Neuron (in vitro differentiated cells): ENCODE measurements around the gene CHMP1A.

Experiments used
- H2AFZ ChIP-seq: one replicate; pipeline ENCODE4 v1.6.1; 2013; ENCODE audit warnings: low read depth, mild to moderate bottlenecking, inconsistent platforms, low read length, moderate library complexity
- H3K27me3 ChIP-seq: one replicate; pipeline ENCODE4 v1.6.1; 2013; ENCODE audit warnings: low read length; ENCODE audit not compliant: insufficient read depth
- H3K36me3 ChIP-seq: one replicate; pipeline ENCODE4 v1.6.1; 2013; ENCODE audit warnings: low read length; ENCODE audit not compliant: insufficient read depth
- H3K4me1 ChIP-seq: one replicate; pipeline ENCODE4 v1.6.1; 2013; ENCODE audit warnings: low read length; ENCODE audit not compliant: insufficient read depth
- H3K4me3 ChIP-seq: 2 replicates; pipeline ENCODE4 v1.5.1; 2013; ENCODE audit warnings: mild to moderate bottlenecking, low read length, moderate library complexity
- H3K9me3 ChIP-seq: one replicate; pipeline ENCODE4 v1.6.1; 2013; ENCODE audit warnings: low read length

Gene CHMP1A

DNA sequence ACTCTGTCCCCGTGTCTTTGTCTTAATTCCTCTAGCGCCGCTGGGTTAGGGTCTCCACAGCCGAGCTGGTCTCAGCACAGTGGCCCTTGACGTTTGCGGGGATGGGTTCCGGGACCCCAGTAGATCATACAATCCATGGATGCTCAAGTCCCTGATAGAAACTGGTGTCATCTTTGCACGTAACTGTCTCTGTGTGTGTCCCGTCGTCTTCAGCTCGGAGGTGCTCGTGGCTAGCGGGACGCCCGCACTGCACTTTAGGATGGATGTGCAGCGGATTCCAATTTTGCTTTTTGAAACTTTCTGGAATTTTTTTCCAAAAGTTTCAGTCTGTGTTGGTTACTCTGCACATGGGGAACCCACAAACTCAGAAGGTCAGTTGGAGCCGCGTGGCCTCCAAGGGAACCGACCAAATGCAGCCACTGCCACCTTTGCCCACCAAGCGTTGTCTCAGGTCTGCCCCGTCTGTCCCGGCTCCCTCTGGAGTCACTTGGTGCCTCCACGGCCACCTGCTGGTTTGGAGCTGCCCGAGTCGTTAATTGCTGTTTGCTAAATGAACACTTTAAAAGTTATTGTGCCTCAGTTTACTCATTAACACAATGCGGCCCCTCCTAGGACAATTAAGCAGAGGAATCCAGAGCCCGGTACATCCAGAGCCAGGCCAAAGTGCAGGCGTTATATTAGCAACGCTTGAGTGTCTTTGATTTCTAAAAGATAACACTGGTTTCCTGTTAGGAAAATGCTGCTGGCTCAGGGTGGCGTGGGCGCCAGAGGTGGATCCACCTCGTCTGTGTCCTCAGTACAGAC, 49.4 kb downstream of the CHMP1A start:
- H2AFZ ChIP-seq: no peak overlapping the region

DNA sequence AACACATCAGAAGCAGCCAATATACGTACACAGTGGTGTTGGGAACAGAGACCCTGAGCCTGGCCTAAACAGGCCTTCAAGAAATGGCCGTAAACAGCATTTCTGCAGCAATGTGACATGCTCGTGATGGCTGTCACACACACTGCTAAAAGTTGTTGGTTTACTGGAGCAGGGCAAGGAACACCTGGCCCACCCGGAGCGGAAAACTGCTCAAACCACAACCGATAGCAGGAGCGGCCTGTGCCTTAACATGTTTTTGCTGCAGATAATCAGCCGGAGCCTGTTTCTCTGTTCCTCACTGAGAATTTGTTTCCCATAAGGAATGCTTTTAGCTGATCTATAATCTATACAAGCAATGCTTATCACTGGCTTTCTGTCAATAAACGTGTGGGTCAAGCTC, 50.1 kb downstream of the CHMP1A start:
- H2AFZ ChIP-seq: no peak overlapping the region
- H3K4me3 ChIP-seq: no peak overlapping the region
- no peaks in the 10 kb centered on the region for H3K36me3 ChIP-seq
- no peaks in the 10 kb centered on the region for H3K27me3 ChIP-seq
- no peaks in the 10 kb centered on the region for H3K9me3 ChIP-seq
- H3K4me1 ChIP-seq: peaks cover 8% of the 10 kb centered on the region

More for the DNA sequence above, 49.4 kb downstream of the CHMP1A start:
- Histone ChIP-seq H3K4me1 (peaks cover 5% of the 10 kb centered on the region), H3K27me3 (no peaks in the 10 kb centered on the region), H3K36me3 (no peaks in the 10 kb centered on the region), H3K9me3 (no peaks in the 10 kb centered on the region), H3K4me3 (no peak overlapping the region)

DNA sequence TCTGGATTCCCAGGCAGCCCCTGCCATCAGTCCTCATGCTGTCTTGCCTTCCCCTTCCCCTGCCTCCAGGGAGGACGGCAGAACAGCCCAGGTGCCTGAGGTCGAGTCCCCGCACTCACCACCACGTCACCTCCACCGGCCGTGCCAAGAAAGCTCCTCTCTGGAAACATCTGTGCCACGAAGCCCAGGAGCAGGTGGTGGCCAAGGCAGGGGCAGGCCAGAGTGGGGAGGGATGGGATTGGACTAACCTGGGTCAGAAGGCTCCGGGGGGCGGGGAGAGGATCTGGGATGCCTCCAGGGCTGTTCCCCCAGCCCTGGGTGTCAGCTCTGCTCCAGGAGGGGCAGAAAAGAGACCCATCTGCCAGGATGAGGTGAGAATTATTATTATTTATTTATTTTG, 51.5 kb downstream of the CHMP1A start:
- Histone ChIP-seq H3K4me3 (no peak overlapping the region), H3K4me1 (peaks cover 15% of the 10 kb centered on the region), H3K36me3 (no peaks in the 10 kb centered on the region), H2AFZ (no peak overlapping the region), H3K9me3 (no peaks in the 10 kb centered on the region), H3K27me3 (no peaks in the 10 kb centered on the region)

DNA sequence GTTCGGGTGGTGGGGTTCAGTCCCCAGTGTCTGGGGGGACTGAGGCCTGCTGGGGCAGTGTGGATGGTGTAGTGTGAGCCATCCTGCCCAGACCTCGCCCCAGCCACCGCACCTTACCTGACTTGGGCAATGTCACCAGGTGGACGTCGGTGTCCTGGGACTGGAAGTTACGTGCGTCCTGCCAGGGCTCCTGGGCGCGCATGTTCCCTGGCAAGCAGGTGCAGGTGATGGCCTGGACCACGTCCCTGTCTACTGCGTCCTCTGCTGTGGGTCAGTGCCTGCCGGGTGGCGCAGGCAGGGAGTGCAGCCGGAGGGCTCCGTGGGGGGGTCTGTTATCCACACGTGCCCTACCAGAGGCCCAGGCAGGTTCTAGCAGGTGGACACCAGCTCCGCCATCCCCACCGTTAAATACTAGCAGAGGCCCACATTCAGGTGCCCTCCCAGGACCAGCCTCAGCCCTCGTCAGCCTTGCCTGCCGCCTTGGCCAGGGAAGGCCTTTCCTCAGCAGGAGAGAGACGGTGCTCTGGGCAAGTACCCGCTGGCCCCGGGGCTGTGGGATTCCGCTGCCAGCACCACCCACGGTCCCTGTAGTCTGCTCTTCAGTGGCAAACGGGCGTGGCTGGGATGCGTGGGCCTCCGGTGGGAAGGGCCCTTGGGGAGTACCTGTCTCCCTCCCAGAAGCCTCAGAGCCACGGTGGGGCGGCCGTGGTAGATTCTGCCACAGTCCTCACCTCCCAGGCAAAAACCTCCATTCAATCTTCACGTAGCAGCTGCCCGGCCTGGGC, 52.1 kb downstream of the CHMP1A start:
- Histone ChIP-seq H3K27me3 (no peaks in the 10 kb centered on the region), H3K4me1 (peaks cover 15% of the 10 kb centered on the region)

DNA sequence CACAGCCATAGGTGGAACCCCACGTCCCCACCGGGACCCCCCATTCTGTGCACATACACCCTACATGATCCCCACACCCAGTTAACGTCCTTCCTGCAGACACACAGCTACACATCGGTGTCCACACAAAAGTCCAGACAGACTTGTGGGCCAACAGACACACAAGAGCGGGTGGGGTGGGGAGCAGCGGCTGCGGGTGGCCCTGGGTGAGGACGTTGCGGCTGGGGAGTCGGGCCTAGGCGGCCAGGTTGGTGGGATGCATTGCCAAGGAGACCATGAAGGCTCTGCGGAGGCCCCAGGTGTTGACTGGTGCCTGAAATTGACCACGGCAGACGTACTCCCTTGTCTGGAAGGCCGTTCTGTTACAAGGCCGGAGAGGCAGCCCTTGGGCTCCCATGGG, 52.7 kb downstream of the CHMP1A start:
- no peak overlapping the region for H3K4me3 ChIP-seq
- no peaks in the 10 kb centered on the region for H3K36me3 ChIP-seq
- H3K9me3 ChIP-seq: no peaks in the 10 kb centered on the region
- H3K4me1 ChIP-seq: peaks cover 20% of the 10 kb centered on the region
- no peak overlapping the region for H2AFZ ChIP-seq
- no peaks in the 10 kb centered on the region for H3K27me3 ChIP-seq

More for the DNA sequence above, 52.1 kb downstream of the CHMP1A start:
- Histone ChIP-seq H2AFZ (no peak overlapping the region), H3K9me3 (no peaks in the 10 kb centered on the region), H3K4me3 (no peak overlapping the region), H3K36me3 (no peaks in the 10 kb centered on the region)

DNA sequence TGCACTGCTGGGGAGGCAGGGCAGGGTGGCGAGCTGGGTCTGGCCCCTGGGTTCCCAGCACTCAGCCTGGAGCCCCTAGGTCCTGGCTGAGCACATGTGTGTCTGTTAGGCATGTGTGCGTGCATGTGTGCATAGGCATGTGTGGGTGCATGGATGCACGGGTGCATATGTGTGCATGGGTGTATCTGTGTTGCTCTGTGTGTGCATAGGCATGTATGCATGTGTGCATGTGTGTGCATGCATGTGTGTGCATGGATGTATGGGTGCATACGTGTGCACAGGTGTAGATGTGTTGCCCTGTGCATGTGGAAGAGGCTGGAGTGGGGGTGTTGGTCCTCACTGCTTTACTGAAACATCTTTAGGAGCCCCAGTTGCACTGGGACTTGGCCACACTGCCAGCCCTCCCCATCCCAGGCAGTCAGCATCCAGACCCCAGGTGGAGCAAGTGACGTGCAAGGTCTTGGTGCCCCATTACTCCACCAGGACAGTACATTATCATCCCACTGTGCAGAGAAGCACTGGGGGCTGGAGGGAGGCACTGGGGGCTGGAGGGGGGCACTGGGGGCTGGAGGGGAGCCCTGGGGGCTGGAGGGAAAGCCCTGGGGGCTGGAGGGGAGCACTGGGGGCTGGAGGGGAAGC, 54.4 kb downstream of the CHMP1A start:
- Histone ChIP-seq H3K27me3 (no peaks in the 10 kb centered on the region), H3K4me1 (peaks cover 30% of the 10 kb centered on the region), H2AFZ (no peak overlapping the region), H3K9me3 (no peaks in the 10 kb centered on the region), H3K36me3 (no peaks in the 10 kb centered on the region), H3K4me3 (no peak overlapping the region)

DNA sequence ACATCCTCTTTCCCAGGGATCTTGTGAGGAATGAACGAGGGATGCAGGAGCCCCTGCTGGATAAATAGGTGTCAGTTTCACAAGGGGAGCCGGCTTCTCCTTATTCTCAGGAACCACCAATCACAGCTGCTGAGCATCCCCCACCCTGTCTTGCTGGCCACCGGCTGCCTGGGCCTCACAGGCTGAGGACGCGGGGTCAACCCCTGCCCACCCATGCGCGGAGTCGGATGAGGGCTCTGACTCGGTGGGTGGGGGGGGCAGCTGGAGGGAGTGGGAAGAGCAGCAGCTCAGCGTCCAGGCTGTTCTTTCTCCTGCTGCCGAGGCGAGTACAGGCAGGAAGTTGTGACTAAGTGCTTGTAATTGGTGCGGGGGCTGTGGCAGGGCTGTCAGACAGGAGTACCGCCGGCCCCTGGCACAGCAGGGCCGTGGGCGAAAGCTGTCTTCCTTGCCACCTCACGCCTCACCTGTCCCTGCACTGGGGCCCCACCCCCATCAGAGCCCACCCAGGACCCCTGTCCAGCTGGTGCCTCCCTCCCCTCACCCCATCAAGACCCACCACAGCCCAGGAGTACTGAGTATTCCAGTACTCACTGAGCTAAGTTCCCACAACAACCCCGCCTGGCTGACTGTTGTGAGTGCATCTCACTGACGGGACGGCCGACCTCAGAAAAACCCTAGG, 55.1 kb downstream of the CHMP1A start:
- Histone ChIP-seq H3K9me3 (no peaks in the 10 kb centered on the region), H3K36me3 (no peaks in the 10 kb centered on the region), H2AFZ (no peak overlapping the region), H3K27me3 (no peaks in the 10 kb centered on the region), H3K4me1 (peaks cover 30% of the 10 kb centered on the region), H3K4me3 (no peak overlapping the region)

DNA sequence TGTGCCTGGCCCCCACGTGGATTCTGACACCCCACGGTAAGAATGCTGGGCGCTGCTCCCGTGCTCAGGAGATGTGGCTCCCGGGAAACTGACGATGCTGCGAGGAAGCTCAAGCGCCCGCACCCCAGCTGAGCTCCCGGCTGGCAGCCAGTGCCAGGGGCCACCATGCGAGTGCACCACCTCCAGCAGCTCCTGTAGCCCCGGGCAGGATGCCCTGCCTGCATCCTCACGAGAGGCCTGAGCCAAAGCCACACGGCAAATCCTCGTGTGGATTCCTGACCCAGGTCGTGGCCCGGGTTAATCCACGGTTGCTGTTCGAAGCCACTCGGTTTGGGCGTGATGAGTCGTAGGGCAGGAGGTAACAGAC, 55.6 kb downstream of the CHMP1A start:
- Histone ChIP-seq H3K9me3 (no peaks in the 10 kb centered on the region), H3K4me3 (no peak overlapping the region), H3K27me3 (no peaks in the 10 kb centered on the region), H3K4me1 (peaks cover 30% of the 10 kb centered on the region), H3K36me3 (no peaks in the 10 kb centered on the region), H2AFZ (no peak overlapping the region)

DNA sequence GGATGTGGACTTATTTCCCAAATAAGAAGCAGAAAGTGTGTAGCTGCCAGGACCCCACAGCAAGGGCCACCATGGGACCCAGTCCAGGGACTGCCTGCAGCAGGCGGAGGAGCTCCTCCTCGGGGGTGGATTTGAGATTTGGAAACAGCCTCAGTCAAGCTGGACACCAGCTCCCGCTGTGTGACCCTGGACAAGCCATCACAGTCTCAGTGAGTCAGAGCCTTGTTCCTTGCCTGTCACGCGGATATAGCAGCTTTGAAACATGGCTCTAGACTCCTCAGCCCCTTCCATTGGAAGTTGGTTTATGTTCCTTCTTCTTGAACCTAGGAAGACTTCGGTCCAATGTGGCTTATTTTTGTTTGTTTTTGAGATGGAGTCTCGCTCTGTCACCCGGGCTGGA, 56.6 kb downstream of the CHMP1A start:
- Histone ChIP-seq H2AFZ (no peak overlapping the region), H3K4me1 (peaks cover 30% of the 10 kb centered on the region), H3K27me3 (no peaks in the 10 kb centered on the region), H3K36me3 (no peaks in the 10 kb centered on the region), H3K9me3 (no peaks in the 10 kb centered on the region), H3K4me3 (no peak overlapping the region)

DNA sequence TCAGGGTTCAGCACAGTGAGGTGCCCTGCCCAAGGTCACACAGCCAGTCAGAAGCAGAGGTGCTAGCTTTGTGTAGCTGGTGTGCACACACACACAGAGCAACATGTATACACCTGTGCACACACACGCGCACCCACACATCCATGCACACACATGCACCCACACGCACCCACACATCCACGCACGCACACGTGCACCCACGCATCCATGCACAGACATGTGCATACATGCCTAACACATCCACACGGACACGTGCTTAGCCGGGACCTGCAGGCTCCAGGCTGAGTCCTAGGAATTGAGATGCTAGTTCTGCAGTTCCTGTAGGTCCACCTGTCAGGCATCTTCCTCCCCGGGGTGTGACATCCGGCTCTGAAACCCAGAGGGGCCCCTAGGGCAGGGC, 57.1 kb downstream of the CHMP1A start:
- H3K4me1 ChIP-seq: peaks cover 30% of the 10 kb centered on the region
- no peak overlapping the region for H3K4me3 ChIP-seq
- H3K9me3 ChIP-seq: no peaks in the 10 kb centered on the region
- no peaks in the 10 kb centered on the region for H3K36me3 ChIP-seq
- no peak overlapping the region for H2AFZ ChIP-seq
- H3K27me3 ChIP-seq: no peaks in the 10 kb centered on the region

DNA sequence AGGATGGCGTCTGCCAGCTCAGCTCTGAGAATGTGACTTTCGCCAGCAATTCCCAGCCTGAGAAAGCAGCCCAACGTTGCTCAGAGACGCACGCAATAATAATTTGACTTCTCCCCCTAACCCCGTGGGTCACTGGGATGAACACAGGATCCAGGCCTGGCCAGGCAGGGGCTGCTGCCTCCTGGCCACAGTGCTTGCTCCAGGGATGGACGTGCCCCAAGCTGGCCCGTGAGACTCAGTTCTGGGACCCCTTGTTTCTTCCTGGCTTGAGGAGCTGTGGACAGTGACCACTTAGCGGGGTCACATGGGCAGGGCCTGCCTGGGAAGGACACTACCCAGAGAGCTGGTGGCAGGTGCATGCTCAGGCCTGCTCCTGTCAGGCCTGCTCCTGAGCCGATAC, 57.6 kb downstream of the CHMP1A start:
- Histone ChIP-seq H3K36me3 (no peaks in the 10 kb centered on the region), H3K4me3 (no peak overlapping the region), H2AFZ (peak overlapping the region; percentile 12), H3K4me1 (peaks cover 30% of the 10 kb centered on the region), H3K27me3 (no peaks in the 10 kb centered on the region), H3K9me3 (peaks cover 2% of the 10 kb centered on the region)

DNA sequence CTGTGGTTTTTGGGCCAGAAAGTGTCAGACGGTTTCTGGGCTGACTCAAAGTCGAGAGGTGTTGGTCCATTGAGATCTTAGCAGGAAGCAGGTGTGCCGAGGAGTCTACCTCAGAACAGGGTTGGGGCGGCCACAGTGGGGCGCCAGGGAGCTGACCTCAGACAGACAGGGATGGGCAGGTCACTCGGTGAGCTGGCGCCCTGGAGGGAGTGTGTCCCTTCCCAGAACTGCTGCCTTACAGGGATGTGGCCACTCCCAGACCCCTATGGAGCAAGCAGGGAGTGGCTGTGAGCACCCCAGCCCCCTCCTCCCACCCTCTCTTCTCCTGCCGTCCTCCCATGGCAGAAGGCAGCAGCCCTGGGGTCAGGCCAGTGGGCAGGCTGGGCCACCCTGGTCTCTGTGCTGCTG, 58.1 kb downstream of the CHMP1A start:
- Histone ChIP-seq H3K9me3 (peaks cover 2% of the 10 kb centered on the region), H3K27me3 (no peaks in the 10 kb centered on the region), H3K36me3 (no peaks in the 10 kb centered on the region), H3K4me1 (peaks cover 30% of the 10 kb centered on the region), H2AFZ (peak overlapping the region; percentile 12), H3K4me3 (no peak overlapping the region)

DNA sequence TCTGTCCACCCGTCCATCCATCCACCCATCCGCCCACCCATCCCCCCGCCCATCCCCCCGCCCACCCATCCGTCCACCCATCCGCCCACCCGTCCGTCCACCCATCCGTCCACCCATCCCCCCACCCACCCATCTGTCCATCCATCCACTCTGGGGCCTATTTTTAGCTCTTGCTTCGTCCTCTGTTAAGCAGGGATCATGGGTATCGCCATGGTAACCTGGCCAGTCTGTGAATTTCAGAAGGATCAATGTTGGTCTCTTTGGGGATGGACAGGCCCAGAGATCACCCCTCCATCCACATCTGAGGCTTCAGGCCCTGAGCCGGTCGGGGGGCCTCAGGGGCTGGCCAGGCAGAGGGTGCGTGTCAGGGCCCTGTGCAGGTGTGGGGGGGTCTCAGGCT, 59.3 kb downstream of the CHMP1A start:
- no peaks in the 10 kb centered on the region for H3K27me3 ChIP-seq
- H3K4me3 ChIP-seq: no peak overlapping the region
- H2AFZ ChIP-seq: no peak overlapping the region
- peaks cover 30% of the 10 kb centered on the region for H3K4me1 ChIP-seq
- peaks cover 2% of the 10 kb centered on the region for H3K9me3 ChIP-seq
- H3K36me3 ChIP-seq: no peaks in the 10 kb centered on the region
